Urinary bladder (tissue), 4 donors: ENCODE data around the gene DMRT1. TPM values are rescaled to one million over a fixed set of nuclear protein-coding genes. Genes with fewer than 3 reads are reported as not detected.

ENCODE experiments used
- DNase-seq: peaks from one replicate; pipeline ENCODE4 v3.0.0-alpha.2; 2015; ENCODE audit errors: extremely low spot score
- H3K27ac ChIP-seq: one replicate; pipeline ENCODE4 v1.5.1; 2013; ENCODE audit warnings: low read depth, mild to moderate bottlenecking, moderate library complexity
- H3K36me3 ChIP-seq: one replicate; pipeline ENCODE4 v1.6.1; 2013; ENCODE audit warnings: mild to moderate bottlenecking, moderate library complexity; ENCODE audit not compliant: insufficient read depth
- H3K4me1 ChIP-seq: one replicate; pipeline ENCODE4 v1.6.1; 2013; ENCODE audit warnings: mild to moderate bottlenecking, moderate library complexity; ENCODE audit not compliant: insufficient read depth
- H3K4me3 ChIP-seq: one replicate; pipeline ENCODE4 v1.5.1; 2013; ENCODE audit warnings: low read depth, low read length
- WGBS: extraction: QIAGEN DNeasy Blood & Tissue Kit; methylation state at CpG from one replicate; pipeline ENCODE4 v1.1.7; 2013; 5-methylcytosine and 5-hydroxymethylcytosine counted together
- polyA plus RNA-seq: library from polyadenylated mRNA; stranded (reverse); fragments of 200-250 nt; gene quantifications from one replicate; pipeline ENCODE4 v1.2.3, GENCODE V29; 2013
- total RNA-seq: library from RNA; depleted of rRNA; stranded (reverse); fragments of >200 nt; gene quantifications from one replicate; pipeline ENCODE4 v1.2.3, GENCODE V29; 2014
- donor health status: healthy with polysubstance abuse.
- donor health status: healthy.

The DMRT1 gene
- total and polyA plus RNA-seq, 2 donors, result not detected

GRCh38 chr9:959914-960313, 118.4 kb downstream of the DMRT1 start:
- Histone ChIP-seq H3K27ac (no peak overlapping the region), H3K4me1 (no peaks in the 10 kb centered on the region), H3K4me3 (no peak overlapping the region), H3K36me3 (no peaks in the 10 kb centered on the region)
- 77% methylated on average over 4 of the region's 4 CpGs for WGBS
- DNase-seq, result no peak

- Histone ChIP-seq H3K4me3 (no peak overlapping the region), H3K4me1 (no peaks in the 10 kb centered on the region), H3K27ac (no peak overlapping the region), H3K36me3 (no peaks in the 10 kb centered on the region)
- WGBS, result 34% methylated on average over 6 of the region's 6 CpGs
- no peak for DNase-seq
Measured at GRCh38 chr9:962023-962422, 120.5 kb downstream of the DMRT1 start.

GRCh38 chr9:965497-965896, 124.0 kb downstream of the DMRT1 start:
- WGBS, result 17% methylated on average over 4 of the region's 4 CpGs
- Histone ChIP-seq H3K4me1 (no peaks in the 10 kb centered on the region), H3K4me3 (no peak overlapping the region), H3K27ac (no peak overlapping the region), H3K36me3 (no peaks in the 10 kb centered on the region)
- DNase-seq, result no peak

GRCh38 chr9:966870-967269, 125.4 kb downstream of the DMRT1 start:
- WGBS, result 14% methylated on average over 3 of the region's 3 CpGs
- Histone ChIP-seq H3K27ac (no peak overlapping the region), H3K4me3 (no peak overlapping the region), H3K4me1 (no peaks in the 10 kb centered on the region), H3K36me3 (no peaks in the 10 kb centered on the region)
- no peak for DNase-seq

- Histone ChIP-seq H3K4me1 (no peaks in the 10 kb centered on the region), H3K27ac (no peak overlapping the region), H3K36me3 (no peaks in the 10 kb centered on the region), H3K4me3 (no peak overlapping the region)
- DNase-seq, result no peak
- 8% methylated on average over 6 of the region's 6 CpGs for WGBS
Measured at GRCh38 chr9:967436-967835, 125.9 kb downstream of the DMRT1 start.

- Histone ChIP-seq H3K4me3 (no peak overlapping the region), H3K36me3 (no peaks in the 10 kb centered on the region), H3K4me1 (no peaks in the 10 kb centered on the region), H3K27ac (no peak overlapping the region)
- DNase-seq, result no peak
- 6% methylated on average over 15 of the region's 15 CpGs for WGBS
Measured at GRCh38 chr9:967903-968641, 126.6 kb downstream of the DMRT1 start.

- no peaks in the 10 kb centered on the region for H3K36me3 ChIP-seq
- H3K4me1 ChIP-seq, result no peaks in the 10 kb centered on the region
- 5% methylated on average over 49 of the region's 49 CpGs for WGBS
- H3K4me3 ChIP-seq, result no peak overlapping the region
- H3K27ac ChIP-seq, result no peak overlapping the region
- no peak for DNase-seq
Measured at GRCh38 chr9:969310-970150, 128.0 kb downstream of the DMRT1 start.

GRCh38 chr9:970151-970996, 128.9 kb downstream of the DMRT1 start:
- H3K36me3 ChIP-seq, result no peaks in the 10 kb centered on the region
- H3K4me3 ChIP-seq, result no peak overlapping the region
- WGBS, result 5% methylated on average over 57 of the region's 57 CpGs
- no peak overlapping the region for H3K27ac ChIP-seq
- H3K4me1 ChIP-seq, result no peaks in the 10 kb centered on the region
- no peak for DNase-seq

- Histone ChIP-seq H3K27ac (no peak overlapping the region), H3K36me3 (no peaks in the 10 kb centered on the region), H3K4me1 (no peaks in the 10 kb centered on the region), H3K4me3 (peak overlapping the region; percentile 14)
- DNase-seq, result no peak
- 3% methylated on average over 42 of the region's 42 CpGs for WGBS
Measured at GRCh38 chr9:971901-972500, 130.5 kb downstream of the DMRT1 start.

- no peak overlapping the region for H3K27ac ChIP-seq
- 6% methylated on average over 68 of the region's 68 CpGs for WGBS
Measured at GRCh38 chr9:972501-973294, 131.2 kb downstream of the DMRT1 start.

GRCh38 chr9:973295-973834, 131.9 kb downstream of the DMRT1 start:
- DNase-seq, result no peak
- H3K4me1 ChIP-seq, result no peaks in the 10 kb centered on the region
- H3K4me3 ChIP-seq, result no peak overlapping the region
- H3K27ac ChIP-seq, result no peak overlapping the region
- WGBS, result 24% methylated on average over 17 of the region's 17 CpGs
- H3K36me3 ChIP-seq, result no peaks in the 10 kb centered on the region

More at GRCh38 chr9:972501-973294, 131.2 kb downstream of the DMRT1 start:
- Histone ChIP-seq H3K4me1 (no peaks in the 10 kb centered on the region), H3K36me3 (no peaks in the 10 kb centered on the region), H3K4me3 (no peak overlapping the region)
- DNase-seq, result no peak
